HG02981 (cell line): ENCODE measurements around the gene RFT1.
"Not testable (repeated sequence)": the region's sequence is repeated elsewhere in the genome, so short reads cannot be mapped to it uniquely, and the experiment has no call there.

Experiments used
- ATAC-seq: cut with Tn5 transposase; IDR thresholded peaks from one replicate; pipeline ENCODE4 v1.9.1; 2021; ENCODE audit warnings: mild to moderate bottlenecking, moderate library complexity; ENCODE audit not compliant: unreplicated experiment

Gene RFT1

DNA sequence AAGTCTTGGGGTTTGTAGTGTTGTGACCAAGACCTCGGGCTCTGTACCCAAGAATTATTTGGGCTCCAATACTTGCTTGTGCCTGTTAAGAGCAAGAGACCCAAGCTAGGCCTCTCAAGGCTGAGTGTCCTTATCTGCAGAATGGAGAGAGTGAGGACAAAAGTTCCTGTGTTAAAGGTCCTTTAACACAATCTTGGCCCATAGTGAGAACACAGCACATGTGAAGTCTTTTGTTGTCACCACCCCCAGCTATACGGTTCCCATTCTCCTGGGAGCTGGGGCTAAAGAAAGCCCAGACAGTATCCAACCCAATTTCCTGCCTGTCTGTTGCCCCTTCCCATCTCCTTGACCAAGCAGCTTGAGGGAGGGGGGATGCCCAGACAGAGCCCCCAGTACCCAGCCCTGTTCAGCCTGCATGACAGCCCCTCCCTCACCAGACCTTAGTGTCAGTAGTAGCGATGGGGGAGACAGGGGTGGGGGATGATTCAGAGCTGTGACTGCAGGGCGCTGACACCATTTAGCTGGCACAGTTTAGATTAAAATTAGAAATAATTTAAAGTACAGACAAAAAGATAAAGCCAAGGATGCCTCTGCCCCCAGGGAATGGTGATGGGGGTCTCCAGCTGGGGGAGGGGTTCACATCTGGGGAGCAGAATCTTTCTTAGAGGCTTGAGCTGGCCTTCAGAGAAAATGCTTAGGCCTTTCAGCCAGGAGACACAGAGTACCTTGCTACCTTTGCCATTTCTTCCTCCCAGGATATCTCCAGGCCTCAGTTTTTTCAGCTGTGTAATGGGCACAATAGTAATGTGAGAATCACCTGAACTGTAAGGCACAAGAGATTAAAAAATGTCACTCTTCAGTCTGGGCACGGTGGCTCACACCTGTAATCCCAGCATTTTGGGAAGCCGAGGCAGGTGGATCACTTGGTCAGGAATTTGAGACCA lies 33.5 kb upstream of the RFT1 start:
- ATAC-seq = no peak

DNA sequence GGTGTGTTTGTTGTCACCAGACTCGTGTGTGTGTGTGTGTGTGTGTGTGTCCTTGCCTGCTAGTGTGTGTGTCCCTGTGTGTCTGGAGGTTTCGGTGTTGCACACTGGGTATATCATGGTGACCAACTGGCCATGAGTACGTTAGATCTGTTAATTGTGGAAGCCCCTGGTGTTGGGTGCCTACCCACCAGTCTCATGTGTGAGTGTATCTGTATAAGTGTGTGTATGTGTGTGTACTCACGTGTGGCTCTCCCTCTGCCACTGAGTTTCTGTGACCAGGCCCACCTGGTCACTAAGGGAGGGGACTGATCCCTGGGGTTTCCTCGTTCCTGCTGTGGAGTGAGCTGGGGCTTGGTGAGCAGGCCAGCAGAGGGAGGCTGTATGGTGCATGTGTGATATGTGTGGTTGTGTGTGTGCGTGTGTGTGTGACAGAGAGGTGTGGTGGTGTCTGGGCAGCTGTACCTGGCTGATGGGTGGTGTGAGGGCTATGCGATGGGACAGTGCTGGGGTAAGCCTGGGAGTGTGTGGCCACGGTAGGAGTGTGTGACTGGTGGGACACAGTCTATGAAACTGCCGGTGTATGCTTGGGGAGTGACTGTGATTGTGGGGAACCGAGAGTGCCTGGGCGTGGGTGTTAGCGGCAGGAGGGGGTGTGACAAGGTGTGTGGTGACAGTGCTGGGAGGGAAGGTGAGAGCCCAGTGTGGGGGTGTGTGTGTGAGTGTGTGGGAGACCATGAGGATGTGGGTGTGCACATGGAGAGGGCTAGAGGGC lies 32.6 kb upstream of the RFT1 start:
- peak; percentile 21 for ATAC-seq

DNA sequence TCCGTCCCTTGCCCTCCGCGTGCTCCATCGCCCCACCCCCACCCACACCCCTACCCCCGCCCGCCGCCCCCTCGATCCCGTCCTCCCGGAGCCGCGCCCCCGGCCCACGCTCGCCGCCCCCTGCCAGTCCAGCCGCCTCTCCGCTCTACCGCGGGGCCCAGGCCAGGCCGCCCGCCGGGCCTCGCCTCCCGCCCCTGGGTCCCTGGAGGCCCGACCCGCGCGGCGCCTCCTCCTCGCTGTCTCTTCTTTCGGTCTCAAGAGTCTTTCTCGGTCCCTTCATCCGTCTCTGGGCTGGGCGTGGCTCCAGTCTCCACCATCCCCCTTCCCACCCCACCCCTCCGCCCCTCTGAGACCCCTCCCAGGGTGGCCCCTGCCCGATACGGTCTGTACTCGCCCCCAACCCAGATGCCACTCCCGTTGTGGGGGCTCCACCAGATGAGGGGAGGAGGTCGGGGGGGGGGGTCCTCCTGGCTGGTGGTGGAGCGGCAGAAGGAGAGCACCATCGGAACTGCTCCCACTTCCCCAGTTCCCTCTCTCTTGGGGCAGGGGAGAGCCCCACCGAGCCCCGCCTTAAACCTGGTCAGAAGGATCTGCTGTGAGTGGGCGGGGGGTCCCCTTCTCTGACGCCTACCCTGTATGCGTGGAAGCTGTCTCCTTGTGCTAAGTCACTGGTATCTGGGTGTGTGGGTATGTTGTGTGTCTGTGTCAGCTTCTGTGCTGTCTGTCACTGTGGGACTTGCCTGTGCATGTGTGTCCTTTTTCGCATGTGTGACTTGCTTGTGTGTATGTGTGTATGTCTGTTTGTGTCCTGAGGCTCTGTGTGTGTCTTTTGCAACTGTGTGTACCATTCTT lies 31.8 kb upstream of the RFT1 start:
- no peak for ATAC-seq

DNA sequence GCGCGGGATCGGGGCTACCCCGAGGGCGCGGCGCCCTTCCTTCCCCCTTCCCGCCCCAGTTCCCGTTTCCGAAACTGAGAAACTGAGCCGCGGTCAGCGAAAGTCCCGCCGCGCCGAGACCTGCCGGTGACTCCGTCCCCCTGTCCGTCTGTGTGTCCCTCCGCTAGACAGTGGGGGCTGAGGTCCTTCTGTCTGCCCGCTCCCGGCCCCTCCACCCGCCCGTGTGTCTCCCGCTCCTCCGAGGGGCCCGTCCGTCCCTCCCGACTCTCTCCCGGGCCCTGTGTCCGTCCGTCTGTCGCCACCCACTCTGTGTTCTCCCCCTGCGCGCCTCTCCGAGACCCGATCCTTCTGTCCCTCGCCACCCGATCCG lies 31.2 kb upstream of the RFT1 start:
- peak; percentile 8 for ATAC-seq

DNA sequence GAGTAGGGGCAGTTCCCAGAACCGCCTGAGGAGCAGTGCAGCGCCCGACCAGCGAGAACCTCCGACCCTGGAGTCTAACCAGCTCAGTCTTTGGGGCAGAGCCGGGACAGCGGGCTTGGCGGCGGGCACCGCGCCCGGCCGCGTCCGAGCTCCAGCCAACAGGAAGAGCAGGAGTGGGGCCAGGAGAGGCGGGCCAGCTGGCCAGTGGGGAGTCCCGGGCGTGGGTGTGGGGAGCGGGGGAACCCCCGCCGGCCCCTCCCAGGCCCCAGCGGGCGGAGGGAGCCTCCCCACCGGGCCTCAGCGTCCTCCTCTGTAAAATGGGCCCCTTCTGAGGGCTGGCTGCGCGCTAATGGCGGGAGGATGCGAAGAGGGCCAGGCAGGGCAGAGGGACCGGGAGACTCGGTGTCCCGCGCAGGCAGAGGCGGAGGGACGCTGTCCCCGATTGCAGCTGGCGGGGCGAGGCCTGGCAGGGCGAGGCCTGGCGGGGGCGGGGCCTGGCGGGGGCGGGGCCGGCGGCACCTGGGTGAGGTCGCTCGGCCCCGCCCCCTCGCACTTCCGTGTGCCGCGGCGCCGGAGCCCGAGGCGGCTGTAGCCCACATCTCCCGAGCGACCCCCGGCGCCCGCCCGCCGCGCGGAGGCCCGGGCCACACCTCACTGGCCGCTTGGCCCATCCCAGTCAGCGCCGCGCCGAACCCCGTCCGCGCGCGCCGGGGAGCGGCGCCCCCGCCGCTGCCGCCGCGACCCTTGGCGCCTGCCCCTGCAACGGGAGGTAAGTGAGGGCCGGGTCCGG lies 30.6 kb upstream of the RFT1 start, which contains the start of gene PRKCD:
Gene PRKCD, plus strand, starts transcription at position 550 of the 790 bp plus-strand sequence. CDS start 17,214 bp downstream, outside the sequence.
- ATAC-seq = peak; percentile 49

DNA sequence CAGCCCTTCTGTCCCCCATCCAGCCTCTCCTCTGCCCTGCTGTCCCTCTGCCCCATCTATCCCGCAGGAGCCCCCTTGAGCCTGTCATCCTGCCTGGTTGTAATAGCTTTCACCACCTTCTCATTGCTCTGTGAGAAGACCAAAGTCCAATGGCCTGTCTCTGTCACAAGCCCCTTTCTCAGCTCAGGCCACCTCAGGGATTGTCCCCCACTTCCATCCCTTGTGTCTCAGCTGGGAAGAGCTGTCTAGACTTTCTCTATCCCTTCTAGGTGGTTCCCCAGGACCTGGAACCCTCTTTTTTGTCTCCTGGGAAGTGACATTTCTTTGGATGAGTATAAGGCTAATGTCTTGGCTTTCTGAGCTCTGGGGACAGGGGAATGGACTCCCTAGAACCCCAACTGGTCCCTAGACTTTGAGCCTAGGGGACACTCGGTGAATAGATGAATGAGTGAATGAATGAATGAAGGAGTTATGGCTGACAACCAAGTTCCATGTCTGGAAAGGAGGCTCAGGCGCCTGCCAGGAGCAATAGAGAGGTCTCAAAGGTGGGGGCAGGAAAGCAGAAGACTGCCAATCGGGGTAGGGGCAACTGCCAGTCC lies 29.9 kb upstream of the RFT1 start:
- ATAC-seq = no peak

DNA sequence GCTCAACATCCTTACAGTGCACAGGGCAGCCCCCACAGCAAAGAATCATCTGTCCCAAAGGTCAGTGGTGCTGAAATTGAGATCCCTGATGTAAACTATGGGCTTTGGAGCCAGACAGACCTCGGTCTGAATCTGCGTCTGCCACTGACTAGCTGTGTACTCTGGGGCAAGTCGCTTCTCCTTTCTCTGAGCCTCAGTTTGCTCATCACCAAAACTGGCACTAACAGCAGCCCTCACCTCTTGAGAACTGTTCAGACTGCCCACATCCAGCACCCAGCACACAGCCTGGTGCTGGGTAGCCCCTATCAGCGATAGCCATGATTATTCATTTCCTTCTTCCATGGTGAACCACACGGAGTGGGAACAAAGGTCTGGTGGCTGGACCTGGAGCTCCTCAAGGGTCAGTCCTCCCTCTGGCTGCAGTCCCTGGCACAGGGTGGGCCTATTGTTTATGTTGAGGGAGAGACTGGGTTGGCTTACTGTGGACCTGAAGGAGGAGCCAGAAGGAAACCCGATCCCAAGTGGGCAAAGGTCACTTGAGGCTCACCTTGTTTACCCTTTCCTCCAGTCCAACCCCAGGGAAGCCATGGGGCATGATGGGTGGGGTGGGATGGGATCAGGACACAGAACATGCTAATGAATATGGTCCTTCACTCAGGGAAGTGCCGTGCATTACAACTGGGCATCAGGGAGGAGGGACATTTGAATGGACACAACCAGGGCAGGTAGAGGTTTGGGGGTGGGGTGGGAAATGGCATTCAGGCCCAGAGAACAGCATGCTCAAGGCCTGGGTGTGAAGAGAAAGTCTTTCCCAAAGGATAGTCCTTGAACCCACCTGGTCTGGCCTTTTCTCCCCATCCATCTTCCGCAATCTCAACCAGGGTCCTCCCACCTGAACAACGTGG lies 29.2 kb upstream of the RFT1 start:
- ATAC-seq = no peak

DNA sequence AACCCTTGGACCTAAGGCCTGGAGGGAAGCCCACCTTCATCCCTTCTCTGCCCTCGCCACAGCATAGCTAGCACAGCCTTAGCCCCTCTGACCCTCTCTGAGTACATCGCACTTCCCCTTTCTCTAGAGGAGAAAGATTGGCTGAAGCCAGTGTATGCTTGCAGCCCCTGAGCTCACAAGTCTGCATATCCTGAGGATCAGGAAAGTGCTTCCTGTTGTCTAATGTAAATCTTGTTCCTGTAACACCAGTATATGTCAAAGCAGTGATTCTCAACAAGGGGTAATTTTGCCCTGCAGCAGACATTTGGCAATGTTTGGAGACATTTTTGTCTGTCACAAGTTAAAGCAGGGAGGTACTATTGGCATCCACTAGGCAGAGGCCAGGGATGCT lies 28.5 kb upstream of the RFT1 start:
- no peak for ATAC-seq

DNA sequence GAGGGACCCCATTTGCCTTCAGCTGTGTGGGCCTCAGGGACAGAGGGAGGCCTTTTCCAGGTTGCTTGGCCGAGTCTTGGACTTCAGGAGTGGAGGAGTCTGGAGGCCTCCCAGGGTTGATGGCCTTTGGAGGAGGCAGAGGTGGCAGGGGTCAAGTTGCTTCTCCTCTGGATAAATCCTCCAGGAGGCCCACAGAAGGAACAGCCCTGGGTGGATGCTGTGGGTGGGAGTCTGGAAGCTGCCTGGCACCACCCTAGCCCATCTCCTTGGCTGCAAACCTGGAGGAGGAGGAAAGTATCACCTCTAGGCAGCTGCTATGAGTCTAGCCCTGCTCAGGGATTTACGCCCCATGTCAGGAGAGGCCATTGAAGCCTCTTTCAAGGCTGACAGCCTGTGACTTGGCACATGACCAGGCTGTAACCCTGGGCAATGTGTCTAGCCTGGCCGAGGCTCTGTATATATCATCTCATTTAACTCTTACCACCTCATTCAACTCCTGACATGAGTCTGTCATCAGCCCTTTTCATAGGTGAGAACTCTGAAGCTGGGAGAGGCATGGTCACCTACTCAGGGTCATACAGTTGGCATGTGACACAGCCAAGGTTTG lies 27.8 kb upstream of the RFT1 start:
- no peak for ATAC-seq

DNA sequence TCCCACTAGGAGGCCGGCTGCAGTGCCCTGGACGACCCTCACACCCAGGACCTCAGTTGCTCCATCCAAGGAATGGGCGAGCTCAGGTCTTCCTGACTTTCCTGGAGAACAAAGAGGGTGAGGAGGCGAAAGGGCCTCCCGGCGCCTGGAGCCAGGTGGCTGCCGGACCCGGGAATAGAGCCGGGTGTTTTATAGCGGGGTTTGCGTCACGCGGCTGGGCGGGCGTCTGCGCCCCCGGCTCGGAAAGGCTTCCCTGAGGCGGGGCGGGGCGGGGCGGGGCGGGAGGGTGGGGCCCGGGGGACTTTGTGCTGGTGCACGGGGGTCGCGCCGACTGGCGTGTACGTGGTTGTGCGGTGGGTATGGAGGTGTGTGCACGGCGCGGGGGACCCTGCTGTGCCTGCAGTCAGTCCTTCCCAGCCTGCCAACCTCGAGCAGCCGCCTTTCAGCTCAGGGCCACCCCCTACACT lies 26.2 kb upstream of the RFT1 start:
- ATAC-seq = no peak

DNA sequence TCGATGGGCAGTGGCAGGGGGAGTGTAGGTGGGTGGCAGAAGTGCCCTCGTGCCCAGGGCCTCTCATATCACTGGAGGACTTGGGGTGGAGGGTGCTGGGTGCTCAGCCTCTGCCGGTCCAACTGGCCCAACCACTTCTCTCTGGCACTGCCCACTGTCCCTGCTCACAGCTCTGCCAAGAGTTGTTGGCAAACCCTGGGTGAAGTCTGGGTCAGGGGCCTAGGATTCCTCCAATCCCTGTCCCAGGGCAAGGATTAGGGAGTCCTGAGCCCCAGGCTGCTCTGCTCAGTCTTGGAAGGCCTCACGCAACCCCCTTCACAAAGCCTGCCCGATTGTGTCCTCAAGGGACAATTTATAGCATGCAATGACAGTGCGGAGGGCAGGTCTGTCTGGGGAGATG lies 25.5 kb upstream of the RFT1 start:
- no peak for ATAC-seq

DNA sequence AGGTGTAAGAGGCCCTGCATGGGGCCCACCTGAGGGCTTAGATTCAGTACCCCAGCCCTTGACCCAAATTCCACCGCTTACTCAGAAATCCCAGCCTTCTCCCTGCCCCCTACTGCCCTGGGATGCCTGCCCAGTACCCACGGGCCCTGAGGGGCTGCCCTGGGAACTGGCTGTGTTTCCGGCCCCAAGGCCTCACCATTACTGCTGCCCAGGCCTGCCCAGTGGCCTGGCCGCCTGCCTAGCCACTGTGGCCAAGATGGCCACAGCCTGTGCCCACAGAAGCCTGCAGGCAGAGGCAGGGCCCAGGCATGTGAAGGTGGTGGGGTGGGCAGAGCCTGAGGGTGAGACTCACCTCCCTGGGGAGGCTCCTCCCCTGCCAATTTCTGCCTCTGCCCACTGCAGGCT lies 24.6 kb upstream of the RFT1 start:
- no peak for ATAC-seq

DNA sequence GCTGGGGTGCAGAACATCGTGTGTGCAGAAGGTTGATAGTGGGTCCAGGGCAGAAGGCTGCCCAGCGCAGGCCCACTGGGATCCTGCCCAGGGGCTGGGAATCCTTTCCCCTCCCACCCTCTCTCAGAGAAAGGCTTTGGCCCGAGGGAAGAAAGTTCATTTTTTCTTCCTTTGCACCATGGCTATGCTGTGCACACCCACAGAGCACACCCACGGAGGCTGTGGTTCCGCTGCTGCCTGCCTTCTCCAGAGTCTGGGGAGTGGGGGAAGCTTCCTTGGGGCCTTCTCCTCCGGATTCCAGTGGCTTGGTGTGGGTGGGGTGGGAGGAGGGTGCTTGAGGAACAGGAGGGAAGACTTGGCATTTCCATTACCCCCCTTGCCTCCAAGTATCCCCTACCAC lies 23.7 kb upstream of the RFT1 start:
- no peak for ATAC-seq

DNA sequence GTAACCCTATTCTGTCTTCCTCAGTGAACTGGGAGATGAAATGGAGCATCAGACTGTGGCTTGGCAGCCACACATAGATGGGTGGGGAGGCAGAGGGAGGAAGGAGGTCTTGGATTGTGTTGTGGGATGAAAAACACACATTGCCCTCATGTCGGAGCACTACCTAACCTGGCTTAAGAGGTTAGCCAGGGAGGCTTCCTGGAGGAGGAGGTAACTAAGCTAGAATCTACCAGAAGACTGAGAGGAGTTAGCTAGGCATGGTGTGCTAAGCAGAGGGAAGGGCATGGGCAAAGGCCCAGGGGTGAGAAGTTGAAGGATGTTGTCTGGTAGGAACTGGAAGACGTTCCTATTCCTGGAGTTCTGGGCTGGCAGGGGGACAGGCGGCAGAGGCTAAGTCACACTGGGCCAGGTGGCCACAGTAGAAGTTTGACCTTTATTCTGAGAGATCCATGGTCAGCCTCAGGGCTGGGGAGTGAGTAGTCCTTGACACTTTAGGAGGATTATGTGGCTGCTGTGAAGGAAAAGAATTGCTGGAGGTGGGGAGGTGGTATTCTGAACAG lies 23.1 kb upstream of the RFT1 start:
- ATAC-seq = no peak

DNA sequence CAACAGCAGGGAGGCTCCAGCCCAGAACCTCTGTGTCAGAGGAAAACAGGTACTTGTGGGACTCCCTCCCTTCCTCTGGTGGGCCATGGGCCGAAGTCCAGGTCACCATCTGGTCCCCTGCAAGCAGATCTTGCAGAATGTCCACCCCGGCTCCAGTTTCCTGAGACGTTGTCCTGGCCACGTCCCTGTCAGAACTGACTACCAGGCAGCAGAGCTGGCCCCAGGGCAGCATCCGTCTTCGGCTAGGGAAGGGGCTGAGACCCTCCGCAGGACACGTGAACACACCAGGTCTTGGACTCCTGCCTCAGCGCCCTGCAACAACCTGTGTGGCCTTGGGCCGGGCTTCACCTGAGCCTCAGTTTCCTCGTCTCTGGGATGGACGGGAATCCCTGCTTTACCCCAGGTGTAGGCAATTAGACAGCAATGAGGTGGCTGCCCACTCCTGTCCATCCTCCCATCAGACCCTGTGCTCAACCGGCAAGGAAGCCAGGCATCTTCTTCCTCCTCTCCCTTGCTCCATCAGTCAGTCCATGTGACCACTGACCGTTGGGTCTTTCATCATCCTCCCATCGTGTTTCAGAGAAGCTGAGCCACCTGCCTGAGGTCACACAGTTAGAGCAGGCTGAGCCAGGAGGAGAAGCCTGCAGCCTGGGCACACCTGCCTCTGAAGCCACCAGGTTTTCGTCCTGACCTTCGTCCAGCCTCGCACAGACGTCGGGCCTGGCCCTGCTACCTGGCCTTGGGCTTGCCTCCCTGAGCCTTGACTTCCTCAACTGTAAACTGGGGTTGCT lies 21.8 kb upstream of the RFT1 start:
- ATAC-seq = no peak

DNA sequence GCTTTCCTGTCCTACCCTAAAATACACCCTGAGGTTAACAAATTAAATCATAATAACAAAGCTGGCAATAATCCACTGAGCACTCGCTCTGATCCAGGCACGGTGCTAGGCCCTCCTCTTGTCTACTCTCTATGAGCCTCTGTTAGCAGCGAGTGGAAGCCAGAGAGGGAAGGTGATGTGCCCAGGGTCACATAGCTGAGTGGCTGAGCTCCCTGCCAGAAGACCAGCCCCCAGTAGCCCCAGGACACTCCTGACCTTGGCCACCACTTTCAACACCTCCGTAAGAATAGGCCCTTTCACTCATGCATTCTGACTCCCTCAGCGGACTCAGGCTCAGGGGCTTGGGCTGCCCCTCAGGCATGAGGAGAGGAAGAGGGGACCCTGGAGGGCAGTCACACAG lies 21.2 kb upstream of the RFT1 start:
- no peak for ATAC-seq

DNA sequence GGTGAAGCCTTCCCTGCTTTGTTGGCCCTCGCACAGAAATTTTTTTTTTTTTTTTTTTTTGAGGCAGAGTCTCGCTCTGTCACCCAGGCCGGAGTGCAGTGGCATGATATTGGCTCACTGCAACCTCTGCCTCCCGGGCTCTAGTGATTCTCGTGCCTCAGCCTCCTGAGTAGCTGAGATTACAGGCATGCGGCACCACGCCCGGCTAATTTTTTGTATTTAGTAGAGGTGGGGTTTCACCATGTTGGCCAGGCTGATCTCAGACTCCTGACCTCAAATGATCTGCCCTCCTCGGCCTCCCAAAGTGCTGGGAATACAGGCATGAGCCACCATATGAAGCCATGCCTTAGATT lies 20.8 kb upstream of the RFT1 start:
- not testable (repeated sequence) for ATAC-seq
